Activated CD8-positive, alpha-beta memory T cell treated with anti-CD3 and anti-CD28 coated beads for 48 hours (primary cell): ENCODE measurements around the gene TEX28.
"Not testable (repeated sequence)": the region's sequence is repeated elsewhere in the genome, so short reads cannot be mapped to it uniquely, and the experiment has no call there.

Experiments used
- DNase-seq, 3 experiments: peaks; one replicate each; pipeline ENCODE4 v3.0.0-alpha.2; 2020; ENCODE audit warnings: low read depth in 2 of 3, low spot score in 2 of 3

TEX28 gene

DNA sequence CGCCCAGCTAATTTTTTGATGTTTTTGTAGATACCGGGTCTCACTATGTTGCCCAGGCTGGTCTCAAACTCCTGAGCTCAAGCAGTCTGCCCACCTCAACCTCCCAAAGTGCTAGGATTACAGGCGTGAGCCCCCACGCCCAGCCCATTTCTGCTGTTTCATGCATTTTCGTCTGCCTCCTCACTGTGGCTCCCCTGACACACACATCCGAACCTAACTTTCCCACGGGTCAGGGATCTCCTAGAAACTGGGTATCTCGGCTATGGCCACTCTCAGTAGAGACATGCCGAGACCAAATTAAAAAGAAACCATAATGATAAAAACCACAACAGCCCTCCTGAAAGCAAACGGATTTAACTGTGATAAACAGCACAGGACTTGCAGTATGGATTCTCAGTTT is 46.8 kb downstream of the TEX28 start:
- DNase-seq = not testable (repeated sequence)

DNA sequence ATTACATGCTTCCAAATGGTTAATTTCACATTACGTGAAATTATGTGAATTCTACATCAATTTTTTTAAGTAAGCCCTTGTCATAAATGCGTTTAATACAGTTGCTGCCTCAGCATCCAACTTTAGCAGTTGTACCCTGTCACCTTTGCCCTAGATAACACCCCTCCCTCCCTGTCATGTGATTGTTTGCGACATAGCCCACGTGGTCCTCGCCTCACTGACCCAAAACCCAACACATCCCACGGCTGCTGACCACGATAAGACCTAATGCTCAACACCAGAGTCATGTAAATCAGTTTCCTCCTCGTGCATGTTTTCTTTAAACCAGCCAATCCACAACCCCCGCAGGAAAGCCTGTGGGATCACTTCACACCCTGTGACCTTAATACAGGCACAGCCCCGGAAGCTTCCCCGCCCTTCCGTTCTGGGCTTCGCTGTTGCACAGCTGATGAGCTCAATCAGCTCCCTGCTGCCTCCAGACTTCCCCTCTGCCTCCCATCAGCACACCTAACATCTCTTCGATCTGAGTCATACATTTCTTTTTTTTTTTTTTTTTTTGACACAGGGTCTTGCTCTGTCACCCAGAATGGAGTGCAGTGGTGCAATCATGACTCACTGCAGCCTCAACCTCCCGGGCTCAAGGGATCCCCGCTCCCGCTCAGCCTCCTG is 47.4 kb downstream of the TEX28 start:
- DNase-seq = not testable (repeated sequence)

DNA sequence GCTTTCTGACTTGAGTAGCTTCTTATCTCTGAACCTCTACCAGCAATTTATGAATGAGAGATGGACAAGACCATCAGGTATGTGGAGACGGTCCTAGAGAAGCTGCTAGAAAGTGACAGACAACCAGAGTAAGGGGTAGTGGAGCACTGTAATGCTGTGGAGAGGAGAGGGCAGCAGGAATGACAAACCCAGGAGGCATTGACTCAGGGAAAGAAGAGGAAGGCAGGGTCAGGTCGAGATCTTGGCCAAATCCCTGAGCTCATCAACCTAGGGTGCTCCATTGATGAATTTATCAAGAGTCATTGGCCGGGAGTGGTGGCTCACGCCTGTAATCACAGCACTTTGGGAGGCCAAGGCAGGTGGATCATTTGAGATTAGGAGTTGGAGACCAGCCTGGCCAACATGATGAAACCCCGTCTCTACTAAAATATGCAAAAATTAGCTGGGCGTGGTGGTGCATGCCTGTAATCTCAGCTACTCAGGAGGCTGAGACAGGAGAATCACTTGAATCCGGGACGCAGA is 54.9 kb downstream of the TEX28 start:
- DNase-seq = not testable (repeated sequence)

DNA sequence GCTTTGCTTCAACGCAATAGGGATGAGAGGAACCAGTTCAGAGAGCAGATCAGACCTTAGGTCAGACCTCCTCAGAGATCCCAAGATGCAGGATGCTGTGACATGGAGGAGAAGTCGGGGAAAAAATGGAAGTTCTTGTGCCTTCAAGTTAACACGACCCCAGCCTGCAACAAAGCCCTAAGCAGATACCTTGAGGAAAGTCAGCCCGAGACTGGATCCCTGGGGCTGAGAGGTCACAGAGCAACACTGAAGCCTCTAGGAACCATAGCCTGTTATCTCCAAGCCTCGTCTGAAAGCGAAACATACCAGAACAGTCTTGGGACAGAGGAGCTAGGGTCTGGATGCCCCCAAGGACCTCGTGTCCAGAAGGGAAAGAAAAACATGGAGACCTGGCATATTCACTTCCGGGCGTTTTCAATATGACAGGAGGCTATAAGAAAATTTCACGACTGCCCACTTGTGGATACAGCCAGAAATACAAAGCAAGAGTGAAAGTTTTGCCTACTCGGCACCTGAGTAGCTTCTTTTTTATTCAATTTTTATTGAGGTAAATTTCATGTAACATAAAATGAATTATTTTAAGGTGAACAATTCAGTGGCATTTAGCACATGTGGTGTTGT is 55.9 kb downstream of the TEX28 start:
- not testable (repeated sequence) for DNase-seq

DNA sequence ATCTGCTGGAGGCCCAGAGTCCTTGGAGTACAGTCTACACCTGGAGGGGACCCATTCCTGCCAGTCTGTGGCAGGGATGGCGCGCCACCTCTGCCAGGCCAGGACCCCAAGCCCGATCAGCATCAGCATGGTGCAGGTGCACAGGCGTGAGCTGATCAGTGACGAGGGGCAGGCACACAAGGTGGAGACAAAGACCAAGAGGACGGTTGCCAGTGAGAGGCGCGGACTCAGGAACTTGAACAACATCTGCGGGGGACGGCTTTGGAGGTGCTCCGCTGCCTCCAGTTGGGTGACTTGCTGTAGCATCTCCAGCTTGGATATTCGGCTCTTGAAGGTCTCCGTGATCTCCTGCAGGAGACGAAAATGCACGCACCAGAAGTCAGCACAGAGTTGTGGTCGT is 61.3 kb downstream of the TEX28 start:
- DNase-seq = not testable (repeated sequence)

DNA sequence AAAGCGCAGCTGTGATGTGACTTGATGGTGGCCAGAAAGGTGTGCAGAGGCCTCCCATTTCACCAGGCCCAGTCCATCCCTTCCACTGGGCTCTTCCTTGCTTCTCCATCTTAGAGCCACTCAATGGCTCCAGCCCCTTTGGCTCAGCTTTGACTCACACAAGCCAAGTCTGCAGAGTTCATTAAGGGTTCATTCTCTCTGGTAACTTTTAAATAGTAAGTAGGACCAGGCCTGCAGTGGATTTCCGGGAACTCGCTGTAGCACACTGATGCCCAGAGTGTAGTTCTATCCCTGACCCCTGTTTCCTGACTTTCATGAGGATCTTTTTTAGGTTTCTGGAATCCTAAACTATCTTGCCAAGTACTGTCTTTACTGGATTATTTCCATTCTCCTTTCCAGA is 63.5 kb downstream of the TEX28 start:
- DNase-seq = not testable (repeated sequence)

DNA sequence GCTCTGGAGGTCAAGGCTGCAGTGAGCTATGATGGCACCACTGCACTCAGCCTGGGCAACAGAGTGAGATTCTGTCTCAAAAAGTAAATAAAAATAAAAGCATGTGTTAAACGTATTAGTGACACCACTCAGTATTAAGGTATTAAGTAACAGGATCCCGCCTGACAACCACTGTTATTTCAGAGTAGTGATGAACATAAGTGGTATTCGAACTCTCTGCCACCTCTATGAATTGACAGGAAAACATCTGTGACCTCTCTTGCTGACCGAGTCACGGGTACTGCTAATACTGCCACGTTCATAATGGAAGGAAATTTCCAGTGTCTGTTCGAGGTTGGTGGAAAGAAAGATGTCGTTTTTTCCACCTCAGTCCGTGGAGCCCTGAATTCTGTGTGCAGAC is 68.2 kb downstream of the TEX28 start:
- DNase-seq = not testable (repeated sequence)

DNA sequence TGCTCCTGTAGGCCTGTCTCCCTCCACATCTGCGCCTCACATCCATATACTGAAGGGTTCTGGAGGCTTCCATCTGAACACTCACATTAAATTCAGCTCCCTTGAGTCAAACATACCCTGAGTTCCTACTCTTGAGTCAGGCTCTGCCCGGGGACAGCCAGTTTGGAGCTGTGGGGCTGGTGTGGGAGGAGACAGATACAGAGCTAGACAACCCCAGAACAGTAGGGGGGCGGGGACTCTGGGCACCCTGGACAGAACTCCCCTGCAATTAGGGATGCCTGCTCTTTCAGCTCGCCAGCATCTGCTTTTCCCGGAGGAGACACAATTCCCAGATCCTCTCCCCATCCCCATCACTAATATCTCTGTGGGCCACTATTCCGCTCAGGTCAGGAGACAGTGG is 69.6 kb downstream of the TEX28 start:
- not testable (repeated sequence) for DNase-seq
